GM04504 (cell line): ENCODE results near the gene BRWD1.

ENCODE experiments used
- DNase-seq: peaks from one replicate; pipeline ENCODE4 v3.0.0-alpha.2; 2012; ENCODE audit warnings: low read depth

The BRWD1 gene

DNA sequence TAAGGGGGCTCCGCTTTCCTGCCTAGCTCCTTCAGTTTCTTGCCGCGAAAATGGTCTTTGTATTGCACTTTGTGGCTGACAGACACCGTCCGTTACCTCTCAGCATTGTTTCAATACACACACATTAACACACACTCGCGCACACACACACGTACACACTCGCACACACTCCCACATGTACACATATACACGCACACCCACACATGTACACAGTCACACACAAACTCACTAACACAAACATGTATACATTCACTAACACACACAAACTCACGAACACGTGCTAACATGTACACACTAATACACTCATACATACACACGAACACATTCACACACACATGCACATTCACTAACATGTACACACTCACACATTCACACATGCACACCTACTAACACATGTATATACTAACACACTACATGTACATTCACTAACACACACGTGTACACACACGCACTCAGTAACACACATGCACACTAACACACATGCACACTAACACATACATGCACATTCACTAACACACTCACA, 179.1 kb downstream of the BRWD1 start:
- no peak for DNase-seq
